Neural progenitor cell (in vitro differentiated cells): ENCODE measurements around the gene ZFAND3. TPM values are rescaled to one million over a fixed set of nuclear protein-coding genes. Genes with fewer than 3 reads are reported as not detected.

Experiments used
- DNase-seq: peaks from one replicate; pipeline ENCODE4 v3.0.0-alpha.2; 2016; ENCODE audit warnings: low spot score
- H2AFZ ChIP-seq: fragments of 200-600 bp; sonication (generic); replicated peaks from 2 replicates; pipeline ENCODE4 v1.6.1; 2016; ENCODE audit warnings: antibody characterized with exemption
- H3F3A ChIP-seq: fragments of 200-600 bp; sonication (generic); 2 replicates; pipeline ENCODE4 v1.6.1; 2016; ENCODE audit warnings: antibody characterized with exemption, low read depth
- H3K27ac ChIP-seq: fragments of 200-600 bp; sonication (generic); 2 replicates; pipeline ENCODE4 v1.5.1; 2016; ENCODE audit warnings: mild to moderate bottlenecking
- H3K27me3 ChIP-seq: fragments of 200-600 bp; sonication (generic); 2 replicates; pipeline ENCODE4 v1.6.1; 2016; ENCODE audit warnings: mild to moderate bottlenecking, moderate library complexity
- H3K36me3 ChIP-seq: fragments of 200-600 bp; sonication (generic); 2 replicates; pipeline ENCODE4 v1.5.1; 2016
- H3K4me1 ChIP-seq: fragments of 200-600 bp; sonication (generic); 2 replicates; pipeline ENCODE4 v1.6.1; 2016; ENCODE audit warnings: mixed run types
- H3K4me2 ChIP-seq: fragments of 200-600 bp; sonication (generic); 2 replicates; pipeline ENCODE4 v1.6.1; 2016
- H3K4me3 ChIP-seq: fragments of 200-600 bp; sonication (generic); 2 replicates; pipeline ENCODE4 v1.5.1; 2016
- H3K79me2 ChIP-seq: fragments of 200-600 bp; sonication (generic); 2 replicates; pipeline ENCODE4 v1.6.1; 2016; ENCODE audit warnings: low read depth
- H3K9ac ChIP-seq: fragments of 200-600 bp; sonication (generic); 2 replicates; pipeline ENCODE4 v1.6.1; 2016
- H3K9me3 ChIP-seq: fragments of 200-600 bp; sonication (generic); 2 replicates; pipeline ENCODE4 v1.5.1; 2016; ENCODE audit warnings: low read depth
- H4K20me1 ChIP-seq: fragments of 200-600 bp; sonication (generic); 2 replicates; pipeline ENCODE4 v1.6.1; 2016; ENCODE audit warnings: low read depth
- H3K27ac Mint-ChIP-seq: 3 replicates; pipeline ENCODE4 v1.8.0; 2021; ENCODE audit warnings: mixed read lengths
- H3K27me3 Mint-ChIP-seq: 2 replicates; pipeline ENCODE4 v1.8.0; 2022; ENCODE audit warnings: low read depth, mild to moderate bottlenecking, inconsistent platforms, moderate library complexity, mixed read lengths; ENCODE audit not compliant: insufficient read depth
- H3K36me3 Mint-ChIP-seq: 3 replicates; pipeline ENCODE4 v1.8.0; 2021; ENCODE audit warnings: mixed read lengths
- H3K4me1 Mint-ChIP-seq: 3 replicates; pipeline ENCODE4 v1.8.0; 2021; ENCODE audit warnings: mixed read lengths
- H3K4me3 Mint-ChIP-seq: 3 replicates; pipeline ENCODE4 v1.8.0; 2021; ENCODE audit warnings: mild to moderate bottlenecking, moderate library complexity, mixed read lengths
- H3K9me3 Mint-ChIP-seq: 3 replicates; pipeline ENCODE4 v1.8.0; 2020; ENCODE audit warnings: mixed read lengths
- EZH2 ChIP-seq: fragments of 200-600 bp; sonication (generic); IDR thresholded peaks from 2 replicates; pipeline ENCODE4 v1.6.1; 2017; ENCODE audit warnings: antibody characterized with exemption, mild to moderate bottlenecking, moderate library complexity
- EZH2phosphoT487 ChIP-seq: fragments of 200-600 bp; sonication (generic); IDR thresholded peaks from 2 replicates; pipeline ENCODE4 v1.6.1; 2017; ENCODE audit warnings: antibody characterized with exemption
- total RNA-seq: library from RNA; depleted of rRNA; stranded (reverse); fragments of >200 nt; gene quantifications from 2 replicates; pipeline ENCODE4 v1.2.3, GENCODE V29; 2015; ENCODE audit warnings: low replicate concordance
- TF ChIP-seq, protein P1 (sequence below): fragments of 200-600 bp; sonication (generic); IDR thresholded peaks from 2 replicates; pipeline ENCODE4 v1.5.1; 2017; ENCODE audit warnings: antibody characterized with exemption, mild to moderate bottlenecking

ZFAND3 gene
- total RNA-seq, 1 donor from 2014 or later = 24.3 TPM

DNA sequence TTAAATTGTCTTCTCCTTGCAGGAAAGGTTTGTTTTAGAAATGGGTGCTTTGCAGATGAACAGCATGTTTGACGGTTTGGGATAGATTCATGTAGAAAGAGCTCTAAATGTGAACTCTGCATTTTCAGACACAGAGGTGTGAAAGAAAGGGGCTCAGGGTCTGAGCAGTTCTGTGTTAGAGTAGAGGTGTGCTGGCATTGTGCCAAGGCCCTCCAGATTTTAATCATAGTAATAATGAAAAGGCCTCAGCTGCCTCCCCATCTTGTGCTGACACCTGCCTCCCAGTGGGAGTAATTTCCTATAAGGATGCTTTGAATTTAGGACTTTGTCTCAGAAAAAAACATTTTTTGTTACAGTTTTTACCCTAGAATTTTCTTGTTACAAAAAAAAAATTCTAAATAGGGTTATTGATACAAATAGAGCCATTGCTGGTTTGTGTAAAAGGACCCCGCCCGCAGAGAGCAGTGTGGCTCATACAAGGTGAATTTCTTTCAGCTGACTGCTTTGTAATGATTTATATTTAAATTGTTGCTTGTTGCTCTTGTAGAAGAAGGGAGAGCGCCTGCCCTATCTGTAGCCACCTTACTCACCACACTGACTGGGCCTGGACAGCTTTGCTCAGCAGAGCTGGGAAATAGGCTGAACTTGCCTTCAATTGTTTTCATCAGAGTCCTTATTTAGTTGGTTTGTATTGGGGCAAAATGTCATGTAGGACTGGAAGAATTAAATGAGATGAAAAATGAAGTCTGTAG is 294.5 kb downstream of the ZFAND3 start:
- Histone ChIP-seq H4K20me1 (peaks cover 57% of the 10 kb centered on the region), H3K9me3 (no peaks in the 10 kb centered on the region), H3K27ac (no peak overlapping the region), H3K36me3 (no peaks in the 10 kb centered on the region), H3K4me2 (no peak overlapping the region), H3F3A (no peaks in the 10 kb centered on the region), H2AFZ (no peak overlapping the region), H3K9ac (no peak overlapping the region), H3K79me2 (peaks cover 6% of the 10 kb centered on the region), H3K4me3 (no peak overlapping the region), H3K27me3 (no peaks in the 10 kb centered on the region), H3K4me1 (peaks cover 29% of the 10 kb centered on the region)
- no peaks in the 10 kb centered on the region for H3K36me3 Mint-ChIP-seq
- H3K4me1 Mint-ChIP-seq = peaks cover 31% of the 10 kb centered on the region
- no peak for DNase-seq
- H3K27ac Mint-ChIP-seq = no peak overlapping the region
- no peak for TF ChIP-seq EZH2phosphoT487
- TF ChIP-seq, protein P1, sequence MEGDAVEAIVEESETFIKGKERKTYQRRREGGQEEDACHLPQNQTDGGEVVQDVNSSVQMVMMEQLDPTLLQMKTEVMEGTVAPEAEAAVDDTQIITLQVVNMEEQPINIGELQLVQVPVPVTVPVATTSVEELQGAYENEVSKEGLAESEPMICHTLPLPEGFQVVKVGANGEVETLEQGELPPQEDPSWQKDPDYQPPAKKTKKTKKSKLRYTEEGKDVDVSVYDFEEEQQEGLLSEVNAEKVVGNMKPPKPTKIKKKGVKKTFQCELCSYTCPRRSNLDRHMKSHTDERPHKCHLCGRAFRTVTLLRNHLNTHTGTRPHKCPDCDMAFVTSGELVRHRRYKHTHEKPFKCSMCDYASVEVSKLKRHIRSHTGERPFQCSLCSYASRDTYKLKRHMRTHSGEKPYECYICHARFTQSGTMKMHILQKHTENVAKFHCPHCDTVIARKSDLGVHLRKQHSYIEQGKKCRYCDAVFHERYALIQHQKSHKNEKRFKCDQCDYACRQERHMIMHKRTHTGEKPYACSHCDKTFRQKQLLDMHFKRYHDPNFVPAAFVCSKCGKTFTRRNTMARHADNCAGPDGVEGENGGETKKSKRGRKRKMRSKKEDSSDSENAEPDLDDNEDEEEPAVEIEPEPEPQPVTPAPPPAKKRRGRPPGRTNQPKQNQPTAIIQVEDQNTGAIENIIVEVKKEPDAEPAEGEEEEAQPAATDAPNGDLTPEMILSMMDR = no peak
- TF ChIP-seq EZH2 = no peak
- no peak overlapping the region for H3K4me3 Mint-ChIP-seq
- peaks cover 2% of the 10 kb centered on the region for H3K27me3 Mint-ChIP-seq
- no peaks in the 10 kb centered on the region for H3K9me3 Mint-ChIP-seq

DNA sequence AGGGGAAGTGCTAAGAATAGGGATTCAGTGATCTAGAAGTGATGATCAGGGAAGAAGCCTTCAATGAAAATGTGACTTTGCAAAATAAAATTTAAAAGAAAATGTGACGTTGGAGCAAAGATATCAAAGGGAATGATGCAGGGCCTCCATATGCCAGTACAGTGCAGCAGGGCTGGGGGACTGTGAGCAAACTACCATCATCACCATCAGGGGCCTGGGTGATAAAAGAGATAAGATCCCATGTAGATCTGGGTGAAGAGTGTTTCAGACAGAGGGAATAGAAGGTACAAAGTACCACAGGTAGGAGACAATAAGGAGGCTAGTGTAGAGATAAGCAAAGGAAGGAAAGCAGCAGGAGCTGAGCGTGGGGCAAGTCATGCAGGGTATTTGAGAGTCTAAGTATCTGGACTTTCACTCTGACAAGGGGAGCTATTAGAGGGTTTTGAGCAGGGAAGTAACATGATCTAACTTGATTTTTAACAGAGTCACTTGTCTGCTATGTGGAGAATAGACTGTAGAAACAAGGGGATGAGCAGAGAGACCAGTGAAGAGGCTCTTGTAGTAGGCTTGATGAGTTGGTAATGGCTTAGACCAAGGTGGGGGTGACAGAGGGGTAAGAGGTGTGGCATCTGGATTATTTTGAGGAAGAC is 295.6 kb downstream of the ZFAND3 start:
- H3K4me3 Mint-ChIP-seq = no peak overlapping the region
- Histone ChIP-seq H2AFZ (no peak overlapping the region), H3K4me3 (no peak overlapping the region), H3K4me2 (no peak overlapping the region), H3K27ac (no peak overlapping the region), H3K9ac (no peak overlapping the region), H3K36me3 (no peaks in the 10 kb centered on the region), H3K27me3 (no peaks in the 10 kb centered on the region), H3K9me3 (no peaks in the 10 kb centered on the region), H3K79me2 (peaks cover 6% of the 10 kb centered on the region), H4K20me1 (peaks cover 63% of the 10 kb centered on the region), H3F3A (peaks cover 2% of the 10 kb centered on the region), H3K4me1 (peaks cover 37% of the 10 kb centered on the region)
- TF ChIP-seq EZH2 (no peak), EZH2phosphoT487 (no peak)
- TF ChIP-seq, protein P1 = no peak
- peaks cover 2% of the 10 kb centered on the region for H3K36me3 Mint-ChIP-seq
- H3K4me1 Mint-ChIP-seq = peaks cover 29% of the 10 kb centered on the region
- H3K27ac Mint-ChIP-seq = no peak overlapping the region
- DNase-seq = no peak
- H3K9me3 Mint-ChIP-seq = no peaks in the 10 kb centered on the region
- H3K27me3 Mint-ChIP-seq = peaks cover 2% of the 10 kb centered on the region

DNA sequence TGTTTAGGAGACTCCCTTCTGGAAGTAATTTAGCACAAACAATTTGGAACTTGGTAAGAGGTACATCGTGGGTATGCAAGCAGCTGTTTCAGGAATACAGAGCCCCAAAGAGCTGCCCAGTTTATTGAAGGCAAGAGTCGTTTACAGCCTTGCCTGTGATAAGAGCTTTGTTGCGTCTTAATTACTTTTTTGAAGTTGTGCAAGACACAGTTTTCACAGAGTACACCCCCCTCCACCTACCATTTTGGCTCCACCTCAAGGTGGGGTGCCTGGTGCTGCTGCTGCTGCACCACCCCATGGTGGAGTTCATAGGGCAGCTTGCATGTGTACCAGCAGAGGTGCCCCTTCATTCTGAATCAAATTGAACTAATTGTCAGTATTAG is 296.1 kb downstream of the ZFAND3 start:
- Histone ChIP-seq H3F3A (peaks cover 2% of the 10 kb centered on the region), H4K20me1 (peaks cover 60% of the 10 kb centered on the region), H3K4me1 (peaks cover 32% of the 10 kb centered on the region), H3K27ac (no peak overlapping the region), H3K4me2 (no peak overlapping the region), H3K36me3 (no peaks in the 10 kb centered on the region), H2AFZ (no peak overlapping the region), H3K79me2 (peaks cover 6% of the 10 kb centered on the region), H3K4me3 (no peak overlapping the region), H3K9me3 (no peaks in the 10 kb centered on the region), H3K9ac (no peak overlapping the region), H3K27me3 (no peaks in the 10 kb centered on the region)
- Mint-ChIP-seq H3K4me3 (no peak overlapping the region), H3K36me3 (peaks cover 2% of the 10 kb centered on the region), H3K27ac (no peak overlapping the region), H3K9me3 (no peaks in the 10 kb centered on the region), H3K4me1 (peaks cover 24% of the 10 kb centered on the region), H3K27me3 (peaks cover 2% of the 10 kb centered on the region)
- DNase-seq = no peak
- no peak for TF ChIP-seq EZH2phosphoT487
- no peak for TF ChIP-seq EZH2
- TF ChIP-seq, protein P1 = no peak
